SIG-M5 treated with dmso at 0.1 percent for 504 hours (cell line): ENCODE results near the gene SMAD7.

ENCODE experiments used
- DNase-seq: peaks from one replicate; lab custom pipeline; 2025; ENCODE audit not compliant: unreplicated experiment; lab: John Stamatoyannopoulos, UW

The SMAD7 gene

DNA sequence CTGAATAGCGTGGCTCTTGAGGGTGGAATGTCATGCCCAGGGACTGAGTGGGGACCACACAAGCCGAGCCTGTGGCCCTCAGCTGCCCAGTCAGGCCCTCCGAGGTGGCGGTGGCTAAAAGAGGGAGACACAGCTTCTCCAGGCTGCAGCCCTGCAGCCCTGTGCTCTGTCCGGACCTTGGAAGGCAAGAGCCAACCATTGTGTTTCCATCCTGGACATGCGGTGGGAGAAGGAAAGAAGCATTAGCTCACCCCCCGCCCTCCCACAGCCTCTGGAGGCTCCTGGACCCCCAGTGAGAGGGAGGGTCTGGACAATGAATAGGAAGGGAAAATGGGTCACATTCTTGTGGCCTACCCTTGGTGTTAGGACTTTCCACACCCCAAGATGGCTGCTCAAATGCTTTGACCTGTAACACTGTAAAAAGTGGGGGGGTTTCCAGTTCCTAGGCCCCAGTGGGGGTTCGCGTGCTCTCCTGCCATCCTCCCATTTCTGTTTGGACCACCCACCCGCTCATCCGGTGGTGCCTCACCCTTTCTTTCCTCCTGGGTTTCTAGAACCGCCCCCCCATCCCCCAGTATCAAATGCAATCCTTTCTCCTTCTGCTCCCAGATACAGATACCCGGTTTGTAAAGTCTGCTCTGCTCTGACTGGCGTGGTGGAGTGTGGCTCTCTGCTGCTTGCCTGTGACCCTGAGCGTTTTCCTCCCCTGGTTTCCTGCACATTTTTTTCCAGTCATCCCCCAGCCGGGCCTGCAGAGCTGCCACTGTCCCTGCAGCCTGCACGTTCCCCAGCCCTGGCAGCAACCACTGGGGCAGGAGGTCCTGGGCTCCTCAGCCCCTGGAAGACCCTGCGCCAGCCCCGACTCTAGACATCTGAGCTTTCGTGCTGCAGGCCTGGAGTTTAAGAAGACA lies 36.3 kb upstream of the SMAD7 start:
- DNase-seq = no peak

- DNase-seq = no peak
Measured at GRCh38 chr18:48985161-48985560, 34.4 kb upstream of the SMAD7 start.

- no peak for DNase-seq
Measured at GRCh38 chr18:48983793-48984437, 33.1 kb upstream of the SMAD7 start.

DNA sequence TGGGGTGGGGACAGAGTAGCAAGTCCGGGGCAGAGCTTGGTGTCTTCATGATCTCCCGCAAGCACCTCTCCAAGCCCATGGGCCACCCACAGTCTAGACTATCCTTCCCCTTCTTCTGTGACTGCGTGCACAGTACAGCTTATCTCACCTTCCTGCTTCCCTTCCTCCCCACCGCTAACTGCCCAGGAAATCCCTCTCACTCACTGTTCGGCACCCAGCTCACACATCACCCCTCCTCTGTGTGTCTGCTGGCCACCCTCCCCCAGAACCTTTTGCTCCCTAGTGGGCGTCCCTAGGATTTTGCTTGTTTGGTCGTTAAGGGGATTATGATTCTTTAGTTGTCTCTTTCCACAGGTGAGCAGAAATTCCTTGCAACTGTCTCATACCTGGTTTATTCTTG lies 31.5 kb upstream of the SMAD7 start:
- DNase-seq = no peak

GRCh38 chr18:48979944-48980890 lies 29.5 kb upstream of the SMAD7 start:
- peak; percentile 65 for DNase-seq

DNA sequence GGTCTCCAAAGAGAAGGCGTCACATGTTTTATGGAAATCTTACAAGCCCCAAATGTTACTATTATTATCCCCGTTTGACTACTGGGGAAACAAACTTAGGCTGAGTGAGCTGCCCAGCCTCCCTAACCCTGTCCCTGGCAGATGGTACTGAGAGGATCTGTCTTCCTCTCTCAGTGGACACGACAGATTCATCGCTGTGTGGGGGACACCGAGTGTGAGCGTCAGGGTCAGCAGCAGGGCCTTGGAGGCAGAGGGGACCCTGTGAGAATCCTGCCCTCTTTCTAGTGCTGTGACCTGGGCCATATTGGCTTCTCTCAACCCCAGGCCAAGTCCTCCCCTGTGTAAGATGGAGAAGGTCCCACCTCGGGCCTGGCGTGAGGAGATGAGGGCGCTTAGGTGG lies 27.1 kb upstream of the SMAD7 start:
- no peak for DNase-seq

GRCh38 chr18:48975817-48976649 lies 25.3 kb upstream of the SMAD7 start:
- peak; percentile 38 for DNase-seq

DNA sequence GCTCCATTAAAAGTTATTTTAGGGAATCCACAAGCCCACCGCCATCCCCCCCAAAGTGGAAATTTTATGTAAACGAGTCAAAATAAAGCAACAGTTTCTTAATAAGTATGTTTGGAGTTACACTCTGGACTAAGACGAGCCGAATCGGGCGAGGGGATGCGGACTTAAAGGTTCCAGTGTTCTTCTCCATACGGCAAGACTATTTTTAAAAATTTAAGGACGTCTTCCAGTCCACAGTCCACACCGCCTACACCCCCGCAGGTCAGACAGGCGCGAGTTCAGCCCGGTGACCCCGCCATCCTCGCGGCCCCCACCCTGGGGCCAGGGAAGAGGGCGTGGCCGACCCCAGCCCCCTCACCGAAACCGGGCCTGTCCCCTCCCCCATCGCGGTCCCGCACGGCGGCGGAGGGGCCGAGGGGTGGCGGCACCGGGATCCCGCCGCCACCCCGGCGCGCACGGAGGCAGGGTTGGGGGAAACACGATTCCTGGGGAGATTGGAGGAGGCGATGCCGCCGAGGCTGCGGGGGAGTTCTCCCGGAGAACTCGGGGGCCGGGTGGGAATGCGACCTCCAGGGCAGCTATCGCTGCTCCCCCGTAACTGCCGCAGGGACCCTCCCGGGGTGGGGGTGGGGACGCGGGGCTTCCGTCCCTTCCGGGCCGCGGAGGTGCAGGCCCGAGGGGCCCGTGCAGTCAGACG lies 24.5 kb upstream of the SMAD7 start:
- DNase-seq = no peak

GRCh38 chr18:48974304-48975119 lies 23.7 kb upstream of the SMAD7 start:
- DNase-seq = no peak

DNA sequence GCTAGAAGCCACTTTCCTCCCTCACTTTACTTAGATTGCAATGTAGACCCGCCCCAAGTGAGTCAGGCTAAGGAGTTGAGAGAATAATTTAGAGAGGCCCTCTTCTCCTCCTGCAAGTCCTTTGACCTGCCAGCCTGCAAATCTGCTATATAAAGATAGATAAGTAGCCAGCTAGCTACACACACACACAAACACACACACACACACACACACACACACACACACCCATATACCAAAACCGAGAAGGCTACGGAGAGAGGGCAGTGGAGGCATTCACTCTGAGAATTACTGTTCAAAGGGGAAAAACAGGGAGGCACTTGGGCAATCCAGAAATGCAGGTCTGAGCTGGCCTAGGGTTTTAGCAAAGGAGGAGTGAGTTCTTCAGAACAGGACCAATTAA lies 23.0 kb upstream of the SMAD7 start:
- no peak for DNase-seq

DNA sequence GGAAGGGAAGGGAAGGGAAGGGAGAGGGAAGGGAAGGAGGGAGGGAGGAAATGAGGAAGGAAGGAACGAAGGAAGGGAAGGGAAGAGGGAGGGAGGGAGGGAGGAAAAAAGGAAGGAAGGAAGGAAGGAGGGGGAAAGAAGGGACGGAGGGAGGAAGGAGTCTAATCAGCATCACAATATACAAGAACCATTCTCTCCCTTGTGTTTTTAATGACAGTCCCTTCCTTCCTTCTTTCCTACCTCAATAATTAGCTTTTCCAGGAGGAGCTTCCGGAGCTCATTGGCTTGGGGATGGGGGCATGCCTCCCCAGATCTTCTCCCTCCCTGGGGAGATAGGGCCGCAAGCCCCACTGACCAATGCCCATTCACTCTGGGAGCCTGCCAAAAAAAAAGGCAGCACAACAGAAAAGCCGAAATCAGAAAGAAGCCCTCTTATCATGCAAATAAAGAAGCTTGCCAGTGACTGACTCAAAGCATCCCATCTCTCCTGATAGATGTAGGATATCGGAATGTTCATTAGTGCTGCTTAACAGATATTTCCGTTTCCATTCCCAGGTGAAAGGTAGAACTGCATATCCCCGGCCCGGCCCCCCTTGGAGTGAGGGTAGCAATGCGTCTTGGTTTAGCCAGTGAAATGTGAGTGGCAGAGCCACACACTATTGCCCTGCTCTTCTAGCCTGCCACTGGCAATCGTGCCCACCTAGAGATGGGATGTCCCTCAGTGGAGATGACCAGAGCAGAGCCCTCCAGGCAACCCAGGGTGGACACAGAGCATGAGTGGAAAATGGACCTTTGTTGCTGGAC lies 17.8 kb upstream of the SMAD7 start:
- DNase-seq = no peak

- no peak for DNase-seq
Measured at GRCh38 chr18:48967545-48967944, 16.8 kb upstream of the SMAD7 start.

GRCh38 chr18:48966523-48966922 lies 15.8 kb upstream of the SMAD7 start:
- DNase-seq = no peak

DNA sequence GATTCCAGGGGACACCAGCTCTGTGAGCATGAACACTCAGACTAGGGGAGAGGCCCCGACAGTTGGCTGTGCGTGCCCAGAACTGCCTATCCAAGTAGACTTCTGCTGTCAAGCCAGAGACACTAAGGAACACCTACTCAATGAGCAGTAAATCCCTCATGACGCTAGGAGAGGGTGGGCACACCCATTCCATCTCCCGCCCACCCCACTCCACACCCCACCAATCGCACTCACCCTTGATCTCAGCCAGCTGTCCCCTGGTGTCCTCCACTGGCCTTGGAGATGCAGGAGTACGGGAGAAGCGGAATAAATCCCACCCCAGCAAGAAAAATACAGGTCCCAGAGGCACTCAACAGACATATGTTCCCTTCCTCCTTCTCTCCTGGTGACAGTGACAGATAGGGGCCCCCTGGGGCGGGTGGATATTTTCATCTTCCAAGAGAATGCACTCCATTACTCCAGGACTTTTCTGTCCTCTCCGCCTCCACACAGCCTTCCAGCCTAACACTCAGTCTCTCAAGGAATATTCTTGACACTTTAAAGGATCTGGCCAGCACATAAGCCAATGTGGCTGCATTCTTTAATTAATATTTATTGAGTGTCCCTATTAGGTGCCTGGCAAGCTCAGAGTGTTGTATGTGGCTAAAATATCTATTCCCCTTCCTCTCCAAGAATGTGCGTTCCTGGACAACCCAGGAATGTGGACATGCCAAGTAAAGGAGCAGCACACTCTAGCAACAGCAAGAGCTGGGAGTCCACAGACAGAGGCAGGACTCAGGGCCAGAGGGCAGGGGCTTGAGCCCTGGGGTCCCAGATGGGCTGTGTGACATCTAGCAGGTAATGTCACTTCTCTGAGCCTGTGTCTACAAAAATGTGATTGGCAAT lies 13.1 kb upstream of the SMAD7 start:
- no peak for DNase-seq

GRCh38 chr18:48962994-48963561 lies 12.3 kb upstream of the SMAD7 start:
- DNase-seq = no peak

DNA sequence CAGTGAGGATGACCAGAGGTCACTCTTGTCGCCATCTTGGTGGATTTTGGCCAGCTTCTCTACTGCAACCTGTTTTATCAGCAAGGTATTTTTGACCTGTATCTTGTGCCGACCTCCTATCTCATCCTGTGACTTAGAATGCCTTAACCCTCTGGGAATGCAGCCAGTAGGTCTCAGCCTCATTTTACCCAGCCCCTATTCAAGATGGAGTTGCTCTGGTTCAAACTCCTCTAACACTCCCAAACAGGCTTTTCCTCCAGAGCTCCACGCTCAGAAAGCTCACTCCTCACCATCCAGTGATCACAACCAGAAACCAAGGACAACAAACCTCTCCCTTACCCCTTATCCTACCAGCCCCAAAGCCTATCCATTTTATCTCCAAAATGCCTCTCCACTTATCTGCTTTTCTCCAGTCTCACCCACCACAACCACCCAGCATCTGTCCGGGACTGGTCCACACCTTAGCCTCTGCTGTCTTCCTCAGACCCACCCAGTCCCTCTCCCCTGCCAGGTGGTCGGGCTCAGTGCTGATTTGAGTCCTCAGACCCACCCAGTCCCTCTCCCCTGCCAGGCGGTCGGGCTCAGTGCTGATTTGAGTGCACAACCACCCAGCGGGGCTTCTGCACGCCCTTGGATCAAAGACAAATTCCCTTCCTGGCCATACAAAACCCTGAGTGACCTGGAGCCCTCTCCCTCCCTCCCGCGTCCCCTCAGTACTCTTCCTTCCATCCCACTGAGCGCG lies 11.7 kb upstream of the SMAD7 start:
- DNase-seq = no peak
